Loucy (cell line): ENCODE data around the gene HTRA3.

Source experiments
- H2AFZ ChIP-seq: fragments of 200-600 bp; sonication (generic); 2 replicates; pipeline ENCODE4 v1.6.0; 2016; ENCODE audit warnings: antibody characterized with exemption, mild to moderate bottlenecking, low read length, moderate library complexity
- H3F3A ChIP-seq: fragments of 200-600 bp; 2 replicates; pipeline ENCODE4 v1.6.0; 2016; ENCODE audit warnings: antibody characterized with exemption, low read depth, mild to moderate bottlenecking
- H3K27me3 ChIP-seq: fragments of 200-600 bp; sonication (generic); 2 replicates; pipeline ENCODE4 v1.6.1; 2014; ENCODE audit warnings: low read length, mild to moderate bottlenecking; ENCODE audit not compliant: insufficient read depth, poor library complexity, severe bottlenecking
- H3K36me3 ChIP-seq: fragments of 200-600 bp; sonication (generic); 2 replicates; pipeline ENCODE4 v1.6.1; 2016; ENCODE audit warnings: low read length; ENCODE audit not compliant: insufficient read depth
- H3K4me1 ChIP-seq: fragments of 200-600 bp; sonication (generic); 2 replicates; pipeline ENCODE4 v1.5.1; 2014; ENCODE audit warnings: low read length, mild to moderate bottlenecking; ENCODE audit not compliant: insufficient read depth, poor library complexity, severe bottlenecking
- H3K4me2 ChIP-seq: fragments of 200-600 bp; sonication (generic); 2 replicates; pipeline ENCODE4 v1.6.0; 2014; ENCODE audit warnings: antibody characterized with exemption, low read length, low read depth, mild to moderate bottlenecking; ENCODE audit not compliant: poor library complexity, severe bottlenecking
- H3K4me3 ChIP-seq: fragments of 200-600 bp; sonication (generic); 2 replicates; pipeline ENCODE4 v1.5.1; 2014; ENCODE audit warnings: low read length, mild to moderate bottlenecking, mixed read lengths; ENCODE audit not compliant: poor library complexity, severe bottlenecking
- H3K79me2 ChIP-seq: fragments of 200-600 bp; sonication (generic); 2 replicates; pipeline ENCODE4 v1.6.1; 2014; ENCODE audit warnings: low read length; ENCODE audit not compliant: insufficient read depth
- H3K9ac ChIP-seq: fragments of 200-600 bp; sonication (generic); 2 replicates; pipeline ENCODE4 v1.6.0; 2014; ENCODE audit warnings: mild to moderate bottlenecking, low read depth, low read length, moderate library complexity; ENCODE audit not compliant: poor library complexity, severe bottlenecking
- H3K9me2 ChIP-seq: fragments of 200-600 bp; sonication (generic); replicated peaks from 2 replicates; pipeline ENCODE4 v1.6.1; 2016; ENCODE audit warnings: low read depth, low read length, mixed read lengths
- H3K9me3 ChIP-seq: fragments of 200-600 bp; sonication (generic); 2 replicates; pipeline ENCODE4 v1.6.1; 2014; ENCODE audit warnings: mild to moderate bottlenecking, antibody characterized with exemption, low read length, low read depth; ENCODE audit not compliant: insufficient read depth
- H4K20me1 ChIP-seq: fragments of 200-600 bp; sonication (generic); 2 replicates; pipeline ENCODE4 v1.6.0; 2014; ENCODE audit warnings: antibody characterized with exemption, low read length, mild to moderate bottlenecking; ENCODE audit not compliant: insufficient read depth, poor library complexity, severe bottlenecking
- CTCF ChIP-seq: fragments of 200-600 bp; sonication (generic); conservative IDR thresholded peaks from 2 replicates; pipeline ENCODE4 v1.5.1; 2014; ENCODE audit warnings: mild to moderate bottlenecking, antibody characterized with exemption, low read length
- EZH2phosphoT487 ChIP-seq: fragments of 200-600 bp; IDR thresholded peaks from 2 replicates; pipeline ENCODE4 v1.6.1; 2018; ENCODE audit warnings: antibody characterized with exemption, mild to moderate bottlenecking, moderate library complexity, borderline replicate concordance

HTRA3 gene

GRCh38 chr4:8260656-8261111 lies 8.9 kb upstream of the HTRA3 start:
- TF ChIP-seq EZH2phosphoT487 (no peak), CTCF (no peak)
- Histone ChIP-seq H3K79me2 (no peaks in the 10 kb centered on the region), H4K20me1 (no peaks in the 10 kb centered on the region), H3F3A (no peaks in the 10 kb centered on the region), H3K4me2 (no peak overlapping the region), H3K4me3 (no peak overlapping the region), H2AFZ (no peak overlapping the region), H3K36me3 (no peaks in the 10 kb centered on the region), H3K9me3 (no peaks in the 10 kb centered on the region), H3K9ac (no peak overlapping the region), H3K4me1 (peaks cover 3% of the 10 kb centered on the region), H3K27me3 (no peaks in the 10 kb centered on the region), H3K9me2 (no peaks in the 10 kb centered on the region)

GRCh38 chr4:8261851-8262535 lies 7.6 kb upstream of the HTRA3 start:
- no peaks in the 10 kb centered on the region for H3K9me3 ChIP-seq
- H3K36me3 ChIP-seq = no peaks in the 10 kb centered on the region
- H3K4me3 ChIP-seq = no peak overlapping the region
- H3K27me3 ChIP-seq = no peaks in the 10 kb centered on the region
- no peaks in the 10 kb centered on the region for H3K79me2 ChIP-seq
- H3K4me1 ChIP-seq = peaks cover 3% of the 10 kb centered on the region
- no peak overlapping the region for H3K9ac ChIP-seq
- no peak for TF ChIP-seq EZH2phosphoT487
- TF ChIP-seq CTCF = no peak
- no peaks in the 10 kb centered on the region for H3F3A ChIP-seq
- no peaks in the 10 kb centered on the region for H3K9me2 ChIP-seq
- H4K20me1 ChIP-seq = no peaks in the 10 kb centered on the region
- H3K4me2 ChIP-seq = no peak overlapping the region
- H2AFZ ChIP-seq = no peak overlapping the region

- TF ChIP-seq CTCF (no peak), EZH2phosphoT487 (no peak)
- Histone ChIP-seq H3K27me3 (no peaks in the 10 kb centered on the region), H3K4me3 (no peak overlapping the region), H3K9ac (no peak overlapping the region), H4K20me1 (no peaks in the 10 kb centered on the region), H3K9me2 (no peaks in the 10 kb centered on the region), H3K9me3 (no peaks in the 10 kb centered on the region), H3K4me2 (no peak overlapping the region), H3F3A (no peaks in the 10 kb centered on the region), H3K36me3 (no peaks in the 10 kb centered on the region), H2AFZ (no peak overlapping the region), H3K4me1 (peaks cover 3% of the 10 kb centered on the region), H3K79me2 (no peaks in the 10 kb centered on the region)
These were observed 6.8 kb upstream of the HTRA3 start for GRCh38 chr4:8262637-8263322.
